Parathyroid adenoma (tissue), 2 donors: ENCODE measurements around the gene P4HTM.

Experiments
- H2AFZ ChIP-seq: fragments of 300-600 bp; sonication (generic); one replicate; pipeline ENCODE4 v1.7.0; 2017; ENCODE audit warnings: antibody characterized with exemption, mild to moderate bottlenecking
- H3K27ac ChIP-seq: fragments of 300-600 bp; sonication (generic); one replicate; pipeline ENCODE4 v1.7.0; 2017
- H3K27me3 ChIP-seq: fragments of 300-600 bp; sonication (generic); one replicate; pipeline ENCODE4 v1.7.0; 2017; ENCODE audit warnings: low read length; ENCODE audit not compliant: control insufficient read depth, insufficient read depth
- H3K36me3 ChIP-seq: fragments of 300-600 bp; sonication (generic); one replicate; pipeline ENCODE4 v1.7.0; 2017; ENCODE audit warnings: low read length; ENCODE audit not compliant: control insufficient read depth, insufficient read depth
- H3K4me1 ChIP-seq: fragments of 300-600 bp; sonication (generic); one replicate; pipeline ENCODE4 v1.7.0; 2017; ENCODE audit warnings: control low read depth
- H3K4me2 ChIP-seq: fragments of 300-600 bp; sonication (generic); one replicate; pipeline ENCODE4 v1.7.0; 2017; ENCODE audit warnings: low read length
- H3K4me3 ChIP-seq: fragments of 300-600 bp; sonication (generic); one replicate; pipeline ENCODE4 v1.7.0; 2017; ENCODE audit warnings: low read depth, low read length
- H3K79me2 ChIP-seq: fragments of 300-600 bp; sonication (generic); one replicate; pipeline ENCODE4 v1.7.0; 2017; ENCODE audit warnings: control low read depth
- H3K9ac ChIP-seq: fragments of 300-600 bp; sonication (generic); one replicate; pipeline ENCODE4 v1.7.0; 2017; ENCODE audit warnings: mild to moderate bottlenecking
- H3K9me3 ChIP-seq: fragments of 300-600 bp; sonication (generic); one replicate; pipeline ENCODE4 v1.7.0; 2017; ENCODE audit warnings: low read length; ENCODE audit not compliant: control insufficient read depth
- TF ChIP-seq, protein P1 (sequence below): fragments of 300-600 bp; sonication (generic); IDR thresholded peaks from one replicate; pipeline ENCODE4 v1.7.0; 2017; ENCODE audit warnings: antibody characterized with exemption, mild to moderate bottlenecking
- donor health status: primary hyperparathyroidism.

Gene P4HTM

DNA sequence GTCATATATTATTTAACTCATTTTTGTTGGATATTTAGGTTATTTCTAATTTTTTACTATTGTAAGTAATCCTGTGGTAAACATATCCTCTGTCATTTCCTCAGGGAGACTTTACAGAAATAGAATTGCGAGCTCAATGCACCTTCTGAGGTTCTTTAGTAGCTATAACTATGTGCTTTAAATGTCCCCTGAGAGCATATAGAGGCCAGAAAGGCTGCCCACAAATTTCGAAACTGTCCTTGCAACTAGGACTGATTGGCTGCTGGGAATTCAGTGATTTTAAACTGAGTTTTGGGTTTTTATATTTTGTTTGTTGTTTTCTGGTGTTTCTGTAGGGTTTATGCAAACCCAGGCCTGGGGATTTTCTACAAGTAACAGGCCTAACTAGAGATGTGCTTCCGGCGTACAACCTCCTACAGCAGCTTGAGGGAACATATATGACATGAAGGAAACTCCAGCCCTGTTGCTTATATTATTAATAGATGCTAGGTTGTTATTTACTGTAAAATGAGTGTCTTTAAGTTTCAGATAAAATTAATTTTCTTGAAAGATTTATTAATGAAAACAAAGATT, 29.1 kb upstream of the P4HTM start:
- Histone ChIP-seq H3K9me3 (no peaks in the 10 kb centered on the region), H3K36me3 (no peaks in the 10 kb centered on the region), H3K4me1 (no peaks in the 10 kb centered on the region), H3K79me2 (peaks cover 26% of the 10 kb centered on the region), H3K9ac (no peak overlapping the region), H3K27me3 (no peaks in the 10 kb centered on the region), H3K27ac (no peak overlapping the region), H3K4me3 (no peak overlapping the region), H2AFZ (no peak overlapping the region), H3K4me2 (no peak overlapping the region)
- TF ChIP-seq, protein P1, sequence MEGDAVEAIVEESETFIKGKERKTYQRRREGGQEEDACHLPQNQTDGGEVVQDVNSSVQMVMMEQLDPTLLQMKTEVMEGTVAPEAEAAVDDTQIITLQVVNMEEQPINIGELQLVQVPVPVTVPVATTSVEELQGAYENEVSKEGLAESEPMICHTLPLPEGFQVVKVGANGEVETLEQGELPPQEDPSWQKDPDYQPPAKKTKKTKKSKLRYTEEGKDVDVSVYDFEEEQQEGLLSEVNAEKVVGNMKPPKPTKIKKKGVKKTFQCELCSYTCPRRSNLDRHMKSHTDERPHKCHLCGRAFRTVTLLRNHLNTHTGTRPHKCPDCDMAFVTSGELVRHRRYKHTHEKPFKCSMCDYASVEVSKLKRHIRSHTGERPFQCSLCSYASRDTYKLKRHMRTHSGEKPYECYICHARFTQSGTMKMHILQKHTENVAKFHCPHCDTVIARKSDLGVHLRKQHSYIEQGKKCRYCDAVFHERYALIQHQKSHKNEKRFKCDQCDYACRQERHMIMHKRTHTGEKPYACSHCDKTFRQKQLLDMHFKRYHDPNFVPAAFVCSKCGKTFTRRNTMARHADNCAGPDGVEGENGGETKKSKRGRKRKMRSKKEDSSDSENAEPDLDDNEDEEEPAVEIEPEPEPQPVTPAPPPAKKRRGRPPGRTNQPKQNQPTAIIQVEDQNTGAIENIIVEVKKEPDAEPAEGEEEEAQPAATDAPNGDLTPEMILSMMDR: no peak

DNA sequence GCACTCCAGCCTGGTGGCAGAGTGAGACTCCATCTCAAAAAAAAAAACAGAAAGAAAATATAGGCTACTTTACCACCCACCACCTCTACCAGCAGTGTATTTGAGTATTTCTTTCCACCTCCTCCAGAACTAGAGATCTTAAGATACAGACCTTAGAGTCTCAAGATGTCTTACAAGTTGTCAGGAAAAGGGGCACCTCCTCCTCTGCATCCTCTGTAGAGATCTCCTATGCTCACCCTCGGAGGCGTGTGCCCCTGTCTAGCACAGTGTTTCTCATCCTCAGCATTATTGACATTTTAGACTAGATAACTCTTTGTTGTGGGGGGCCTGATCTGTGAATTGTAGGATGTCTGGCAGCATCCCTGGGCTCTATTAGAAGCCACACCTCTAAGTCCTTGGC, 27.7 kb upstream of the P4HTM start:
- Histone ChIP-seq H3K79me2 (peaks cover 21% of the 10 kb centered on the region), H3K4me2 (no peak overlapping the region), H3K9me3 (no peaks in the 10 kb centered on the region), H3K9ac (no peak overlapping the region), H3K27me3 (no peaks in the 10 kb centered on the region), H2AFZ (no peak overlapping the region), H3K4me3 (no peak overlapping the region), H3K36me3 (no peaks in the 10 kb centered on the region), H3K4me1 (no peaks in the 10 kb centered on the region), H3K27ac (no peak overlapping the region)
- TF ChIP-seq, protein P1: no peak

DNA sequence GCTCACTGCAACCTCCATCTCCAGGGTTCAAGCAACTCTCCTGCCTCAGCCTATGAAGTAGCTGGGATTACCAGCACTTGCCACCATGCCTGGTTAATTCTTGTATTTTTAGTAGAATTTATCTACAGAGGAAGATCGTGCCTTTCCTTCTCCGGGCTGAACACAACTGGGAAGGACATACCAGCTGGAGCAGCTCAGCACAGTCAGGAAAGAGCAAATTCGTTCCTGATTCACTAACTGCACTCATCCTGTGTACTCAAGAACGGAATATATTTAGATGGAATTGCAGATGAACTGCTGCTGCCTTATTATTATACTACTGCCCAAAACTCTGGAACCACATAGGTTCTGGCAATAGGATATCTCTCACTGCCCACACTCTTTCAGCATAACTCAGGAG, 27.1 kb upstream of the P4HTM start:
- H2AFZ ChIP-seq: no peak overlapping the region
- no peaks in the 10 kb centered on the region for H3K36me3 ChIP-seq
- H3K27ac ChIP-seq: no peak overlapping the region
- H3K4me3 ChIP-seq: no peak overlapping the region
- H3K27me3 ChIP-seq: no peaks in the 10 kb centered on the region
- no peak overlapping the region for H3K9ac ChIP-seq
- H3K4me2 ChIP-seq: no peak overlapping the region
- H3K9me3 ChIP-seq: no peaks in the 10 kb centered on the region
- H3K4me1 ChIP-seq: no peaks in the 10 kb centered on the region
- H3K79me2 ChIP-seq: peaks cover 17% of the 10 kb centered on the region
- TF ChIP-seq, protein P1: no peak

DNA sequence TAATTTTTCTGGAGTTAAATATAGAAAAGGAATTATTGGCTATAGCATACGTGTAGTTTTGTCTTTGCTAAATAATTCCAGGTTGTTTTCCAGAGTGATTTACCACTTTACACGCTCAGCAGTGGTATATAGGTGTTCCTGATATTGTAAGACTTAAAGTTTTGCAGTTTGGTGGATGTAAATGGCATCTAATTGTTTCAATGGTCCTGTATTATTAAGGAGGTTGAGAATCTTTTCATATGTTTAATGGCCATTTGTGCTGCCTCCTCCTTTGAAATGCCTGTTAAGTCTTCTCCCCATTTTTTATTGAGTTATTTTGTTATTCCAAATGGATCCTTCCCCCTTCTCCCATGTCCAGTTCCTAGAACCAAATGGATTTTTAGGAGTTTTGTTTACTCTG, 26.4 kb upstream of the P4HTM start:
- no peak overlapping the region for H3K4me3 ChIP-seq
- H3K4me1 ChIP-seq: no peaks in the 10 kb centered on the region
- H3K27me3 ChIP-seq: no peaks in the 10 kb centered on the region
- H3K79me2 ChIP-seq: peaks cover 12% of the 10 kb centered on the region
- no peak overlapping the region for H3K9ac ChIP-seq
- TF ChIP-seq, protein P1: no peak
- H3K9me3 ChIP-seq: no peaks in the 10 kb centered on the region
- H3K4me2 ChIP-seq: no peak overlapping the region
- H3K36me3 ChIP-seq: no peaks in the 10 kb centered on the region
- no peak overlapping the region for H2AFZ ChIP-seq
- no peak overlapping the region for H3K27ac ChIP-seq

DNA sequence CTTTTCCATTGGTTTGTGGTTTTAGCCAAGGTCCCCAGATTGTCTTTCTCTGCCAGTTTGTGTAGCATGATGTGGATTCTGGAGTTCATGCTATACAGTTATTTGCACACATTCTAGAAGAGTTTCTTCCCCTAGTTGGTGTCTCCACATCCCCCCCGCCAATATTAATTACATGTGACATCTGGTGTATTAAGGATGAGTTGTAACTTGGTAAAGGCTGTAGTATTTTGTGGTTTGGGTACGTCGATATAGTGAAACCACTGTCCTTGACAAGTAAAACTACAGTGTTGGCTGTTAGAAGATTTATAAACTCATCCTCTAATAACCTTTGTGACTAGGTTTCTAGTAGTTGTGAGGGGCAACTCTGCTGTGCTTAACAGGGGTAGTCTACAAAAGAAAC, 23.7 kb upstream of the P4HTM start:
- Histone ChIP-seq H3K4me2 (no peak overlapping the region), H2AFZ (no peak overlapping the region), H3K27me3 (no peaks in the 10 kb centered on the region), H3K9me3 (no peaks in the 10 kb centered on the region), H3K27ac (no peak overlapping the region), H3K79me2 (peaks cover 7% of the 10 kb centered on the region), H3K4me3 (no peak overlapping the region), H3K36me3 (no peaks in the 10 kb centered on the region), H3K9ac (no peak overlapping the region), H3K4me1 (no peaks in the 10 kb centered on the region)
- TF ChIP-seq, protein P1: no peak
